A549 treated with AZD9567 at 1 μM for 4 hours (cell line): Measurements from ENCODE around the gene FOXQ1. TPM values are rescaled to one million over a fixed set of nuclear protein-coding genes. Genes with fewer than 3 reads are reported as not detected.

Source experiments
- total RNA-seq: library from RNA; stranded (reverse); fragments of 200-300 nt; extraction: Qiagen RNA extraction; gene quantifications from 5 replicates; pipeline ENCODE4 v1.2.3, GENCODE V29; 2022; ENCODE audit not compliant: insufficient read depth

FOXQ1 gene, protein sequence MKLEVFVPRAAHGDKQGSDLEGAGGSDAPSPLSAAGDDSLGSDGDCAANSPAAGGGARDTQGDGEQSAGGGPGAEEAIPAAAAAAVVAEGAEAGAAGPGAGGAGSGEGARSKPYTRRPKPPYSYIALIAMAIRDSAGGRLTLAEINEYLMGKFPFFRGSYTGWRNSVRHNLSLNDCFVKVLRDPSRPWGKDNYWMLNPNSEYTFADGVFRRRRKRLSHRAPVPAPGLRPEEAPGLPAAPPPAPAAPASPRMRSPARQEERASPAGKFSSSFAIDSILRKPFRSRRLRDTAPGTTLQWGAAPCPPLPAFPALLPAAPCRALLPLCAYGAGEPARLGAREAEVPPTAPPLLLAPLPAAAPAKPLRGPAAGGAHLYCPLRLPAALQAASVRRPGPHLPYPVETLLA
- 2.3 to 4.4 TPM (median 4.0 TPM) in 5 replicates for total RNA-seq

GRCh38 chr6:1311400-1312202 is at the start of gene FOXQ1:
Gene FOXQ1, plus strand, starts transcription at chr6:1312098. Its CDS starts 607 bp downstream, at chr6:1312705.

Other genes starting within 250 kb of the FOXQ1 start
- gene FOXF2, start 77.5 kb downstream of the FOXQ1 start, total RNA-seq = 14.3 to 19.0 TPM (median 18.6 TPM) in 5 replicates